GM12864 (cell line): ENCODE measurements around the gene DISC1.

Experiments used
- DNase-seq: peaks from one replicate; pipeline ENCODE4 v3.0.0-alpha.2; 2011; ENCODE audit warnings: low read depth
- H3K4me3 ChIP-seq: 2 replicates; pipeline ENCODE4 v1.5.1; 2011; ENCODE audit warnings: mild to moderate bottlenecking, low read depth, low read length, control low read depth
- CTCF ChIP-seq: IDR thresholded peaks from 2 replicates; pipeline ENCODE4 v1.5.1; 2011; ENCODE audit warnings: low read depth, mild to moderate bottlenecking, moderate library complexity, low read length, control low read depth, inconsistent platforms; ENCODE audit errors: missing control alignments

Gene DISC1

GRCh38 chr1:231862611-231863010, 236.0 kb downstream of the DISC1 start:
- no peak for DNase-seq
- no peak overlapping the region for H3K4me3 ChIP-seq
- TF ChIP-seq CTCF, result no peak

- no peak for TF ChIP-seq CTCF
- no peak overlapping the region for H3K4me3 ChIP-seq
- no peak for DNase-seq
Measured at GRCh38 chr1:231865331-231865730, 238.7 kb downstream of the DISC1 start.

DNA sequence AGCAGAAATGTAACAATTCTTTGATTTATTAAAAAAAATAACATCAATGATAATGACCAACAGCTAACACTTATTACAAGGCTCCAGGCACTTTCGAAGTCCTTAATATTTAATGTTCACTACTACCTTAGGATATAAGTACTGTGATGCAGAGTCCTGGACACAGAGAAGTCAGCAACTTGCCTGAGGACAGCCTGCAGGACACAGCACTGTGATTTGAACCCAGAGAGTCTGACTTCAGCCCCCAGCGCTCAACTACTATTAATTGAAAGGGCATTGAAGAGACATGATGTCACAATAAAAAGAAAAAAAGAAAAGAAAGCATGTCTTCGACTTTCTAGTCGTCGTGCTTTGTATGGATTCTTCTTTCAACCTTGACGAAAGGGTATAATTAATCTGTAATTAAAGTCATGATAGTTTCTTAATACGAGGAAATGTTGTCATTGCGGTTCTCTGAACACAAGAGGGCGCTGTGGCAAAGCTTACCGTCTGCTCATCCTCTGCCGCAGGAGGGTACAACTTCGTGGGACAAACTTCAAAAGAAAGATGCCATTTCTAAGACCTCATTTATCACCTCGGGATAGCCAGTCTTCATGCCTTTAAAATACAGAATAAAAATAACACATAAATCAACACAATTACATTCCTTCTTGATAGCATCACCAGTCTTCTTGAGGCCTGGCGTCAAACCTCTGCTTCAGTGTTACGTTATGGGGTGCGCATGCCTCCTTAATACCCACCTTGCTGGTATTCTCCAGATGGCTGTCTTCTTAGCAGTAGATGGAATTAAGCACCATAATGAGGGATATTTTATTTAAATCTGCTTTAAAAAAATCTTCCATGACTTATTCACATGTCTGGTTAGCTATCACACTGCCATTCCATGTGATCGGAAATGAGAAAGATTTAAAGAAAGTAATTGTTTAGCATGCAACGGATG, 240.1 kb downstream of the DISC1 start:
- H3K4me3 ChIP-seq, result no peak overlapping the region
- peak; percentile 7 for DNase-seq
- peak; percentile 87 for TF ChIP-seq CTCF

GRCh38 chr1:231867607-231868006, 241.0 kb downstream of the DISC1 start:
- no peak for TF ChIP-seq CTCF
- H3K4me3 ChIP-seq, result no peak overlapping the region
- DNase-seq, result no peak

GRCh38 chr1:231869364-231869763, 242.8 kb downstream of the DISC1 start:
- H3K4me3 ChIP-seq, result no peak overlapping the region
- TF ChIP-seq CTCF, result no peak
- no peak for DNase-seq

DNA sequence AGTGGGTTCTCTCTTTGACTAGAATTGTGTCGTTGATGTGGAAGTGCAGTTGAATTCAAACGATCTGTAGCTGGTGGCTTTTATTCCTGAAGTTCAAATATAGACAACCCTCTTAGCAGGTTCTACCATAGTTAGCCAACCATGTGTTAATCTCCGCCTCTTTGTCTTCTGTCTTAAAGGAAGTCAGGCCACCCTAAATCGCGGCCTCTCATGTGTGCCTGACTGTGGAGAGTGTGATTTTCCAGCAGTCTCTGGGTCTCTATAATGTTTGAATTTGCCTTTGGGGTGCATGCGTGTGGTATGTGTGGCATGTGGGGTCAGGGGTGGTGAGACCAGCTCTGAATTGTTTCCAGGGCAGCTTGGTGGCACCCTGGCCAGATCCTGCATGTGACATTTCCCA, 244.9 kb downstream of the DISC1 start:
- H3K4me3 ChIP-seq, result no peak overlapping the region
- DNase-seq, result no peak
- no peak for TF ChIP-seq CTCF

DNA sequence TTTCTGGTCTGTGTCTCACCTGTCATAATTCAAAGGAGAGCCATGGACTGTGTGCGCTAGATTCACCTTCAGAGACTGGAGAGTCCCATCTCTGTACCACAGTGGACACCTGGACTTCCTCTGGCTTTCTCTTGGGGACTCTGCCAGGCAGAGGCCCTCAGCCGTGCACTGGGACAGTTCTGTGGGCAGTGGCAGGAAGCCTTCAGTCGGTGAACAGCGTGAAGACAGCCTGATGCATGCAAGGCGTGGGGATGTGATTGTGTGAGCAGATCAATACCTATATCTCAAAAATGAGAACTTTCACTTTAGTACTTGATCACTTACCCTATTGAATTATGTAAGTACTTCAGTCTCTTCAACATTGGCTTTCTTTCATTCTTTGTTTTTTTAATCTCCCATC, 245.3 kb downstream of the DISC1 start:
- no peak overlapping the region for H3K4me3 ChIP-seq
- TF ChIP-seq CTCF, result no peak
- DNase-seq, result no peak
